NCI-H510A treated with DMSO at 0.1 percent for 48 hours (cell line): ENCODE measurements around the gene UBQLN4.
"Not testable (repeated sequence)": the region's sequence is repeated elsewhere in the genome, so short reads cannot be mapped to it uniquely, and the experiment has no call there.

Experiments used
- DNase-seq: peaks from one replicate; lab custom pipeline; 2025; lab: John Stamatoyannopoulos, UW

UBQLN4 gene

GRCh38 chr1:156060937-156061636, 7.5 kb upstream of the UBQLN4 start, which contains the start of gene RAB25:
RAB25 (plus strand) TSS chr1:156061160; CDS start chr1:156061401, 241 bp downstream.
- DNase-seq = peak; percentile 96

- DNase-seq = no peak
Observed at GRCh38 chr1:156056326-156056849, 2.8 kb upstream of the UBQLN4 start.

- no peak for DNase-seq
Observed at GRCh38 chr1:156055281-156056048, 1.9 kb upstream of the UBQLN4 start.

- DNase-seq = peak; percentile 97
Observed at GRCh38 chr1:156054500-156055280, 1.1 kb upstream of the UBQLN4 start, which contains the start of gene LAMTOR2. LAMTOR2 (plus strand) TSS chr1:156054782; CDS start chr1:156054890, 108 bp downstream.

- peak; percentile 49 for DNase-seq
Observed at GRCh38 chr1:156052862-156053767, 483 bp downstream of the UBQLN4 start.

- DNase-seq = no peak
Observed at GRCh38 chr1:156051011-156051725, 2.4 kb downstream of the UBQLN4 start.

- DNase-seq = no peak
Observed at GRCh38 chr1:156050376-156050775, 3.2 kb downstream of the UBQLN4 start.

GRCh38 chr1:156048663-156049258, 4.8 kb downstream of the UBQLN4 start:
- no peak for DNase-seq

GRCh38 chr1:156045076-156045475, 8.5 kb downstream of the UBQLN4 start:
- DNase-seq = no peak

- no peak for DNase-seq
Observed at GRCh38 chr1:156042828-156043227, 10.8 kb downstream of the UBQLN4 start.

GRCh38 chr1:156034991-156035390, 18.6 kb downstream of the UBQLN4 start:
- not testable (repeated sequence) for DNase-seq

GRCh38 chr1:156033011-156033410, 20.6 kb downstream of the UBQLN4 start:
- DNase-seq = no peak

- DNase-seq = no peak
Observed at GRCh38 chr1:156026588-156026987, 27.0 kb downstream of the UBQLN4 start.

GRCh38 chr1:156025876-156026275, 27.7 kb downstream of the UBQLN4 start:
- no peak for DNase-seq

GRCh38 chr1:156024801-156025200, 28.8 kb downstream of the UBQLN4 start:
- no peak for DNase-seq

- DNase-seq = no peak
Observed at GRCh38 chr1:156021954-156022353, 31.6 kb downstream of the UBQLN4 start.

GRCh38 chr1:156021093-156021428, 32.5 kb downstream of the UBQLN4 start:
- DNase-seq = no peak

GRCh38 chr1:156020293-156021092, 33.1 kb downstream of the UBQLN4 start, which contains the start of gene SSR2:
SSR2 (minus strand) TSS chr1:156020951; CDS start chr1:156020167, 784 bp downstream.
- peak; percentile 91 for DNase-seq

- no peak for DNase-seq
Observed at GRCh38 chr1:156019946-156020292, 33.7 kb downstream of the UBQLN4 start.
